Prostate gland (tissue), 2 donors: ENCODE data around the gene TRIL. TPM values are rescaled to one million over a fixed set of nuclear protein-coding genes. Genes with fewer than 3 reads are reported as not detected.
A peak's percentile ranks its signal among the peaks of the same experiment; 100 is the strongest.

Source experiments
- DNase-seq: peaks from one replicate; pipeline ENCODE4 v3.0.0-alpha.2; 2019; ENCODE audit warnings: low spot score
- H3K27ac ChIP-seq, 2 donors: fragments of 200-600 bp; sonication (generic); 2 replicates each; pipeline ENCODE4 v1.5.1; 2017 to 2019
- H3K27me3 ChIP-seq: fragments of 200-600 bp; sonication (generic); replicated peaks from 2 replicates; pipeline ENCODE4 v1.5.1; 2019; ENCODE audit not compliant: insufficient read depth
- H3K36me3 ChIP-seq, 2 donors: fragments of 200-600 bp; sonication (generic); 1 replicate in 1 of 2; 2 replicates in 1 of 2; pipeline versions ENCODE4 v1.5.1 to v1.8.1; 2017 to 2019
- H3K4me1 ChIP-seq: fragments of 200-600 bp; sonication (generic); replicated peaks from 2 replicates; pipeline ENCODE4 v1.5.1; 2019
- H3K4me3 ChIP-seq, 2 donors: fragments of 200-600 bp; sonication (generic); 2 replicates each; pipeline ENCODE4 v1.5.1; 2017 to 2019
- H3K9me3 ChIP-seq: fragments of 200-600 bp; sonication (generic); 2 replicates; pipeline ENCODE4 v1.5.1; 2017
- CTCF ChIP-seq, 4 experiments: fragments of 200-600 bp in 2 of 4; fragments of 450-650 bp in 2 of 4; sonication (generic) in 2 of 4; IDR thresholded peaks; 1 replicate in 3 of 4; 2 replicates in 1 of 4; pipeline ENCODE4 v1.5.1; 2016 to 2019; ENCODE audit warnings: antibody characterized with exemption in 4 of 4, mild to moderate bottlenecking in 2 of 4, moderate library complexity in 2 of 4
- POLR2A ChIP-seq: fragments of 450-650 bp; IDR thresholded peaks from one replicate; pipeline ENCODE4 v1.6.1; 2016; ENCODE audit warnings: antibody characterized with exemption, mild to moderate bottlenecking
- POLR2AphosphoS5 ChIP-seq: sonication (generic); formaldehyde crosslinking; IDR thresholded peaks from one replicate; pipeline ENCODE4 v1.6.1; 2017; ENCODE audit warnings: antibody characterized with exemption
- WGBS: methylation state at CpG from one replicate; pipeline ENCODE4 v1.1.5; 2018; 5-methylcytosine and 5-hydroxymethylcytosine counted together
- intact Hi-C: fragments of 100-400 bp; cut with DNase I; formaldehyde crosslinking; loops from one replicate; pipeline ENCODE4 v1.14.2; 2022
- total RNA-seq, 2 donors: library from RNA; depleted of rRNA; stranded (reverse); fragments of >200 nt; gene quantifications; one replicate each; pipeline ENCODE4 v1.1.0, GENCODE V29; 2016

TRIL gene
- total RNA-seq, 2 donors from 2014 or later, result 3.3 to 3.5 TPM

DNA sequence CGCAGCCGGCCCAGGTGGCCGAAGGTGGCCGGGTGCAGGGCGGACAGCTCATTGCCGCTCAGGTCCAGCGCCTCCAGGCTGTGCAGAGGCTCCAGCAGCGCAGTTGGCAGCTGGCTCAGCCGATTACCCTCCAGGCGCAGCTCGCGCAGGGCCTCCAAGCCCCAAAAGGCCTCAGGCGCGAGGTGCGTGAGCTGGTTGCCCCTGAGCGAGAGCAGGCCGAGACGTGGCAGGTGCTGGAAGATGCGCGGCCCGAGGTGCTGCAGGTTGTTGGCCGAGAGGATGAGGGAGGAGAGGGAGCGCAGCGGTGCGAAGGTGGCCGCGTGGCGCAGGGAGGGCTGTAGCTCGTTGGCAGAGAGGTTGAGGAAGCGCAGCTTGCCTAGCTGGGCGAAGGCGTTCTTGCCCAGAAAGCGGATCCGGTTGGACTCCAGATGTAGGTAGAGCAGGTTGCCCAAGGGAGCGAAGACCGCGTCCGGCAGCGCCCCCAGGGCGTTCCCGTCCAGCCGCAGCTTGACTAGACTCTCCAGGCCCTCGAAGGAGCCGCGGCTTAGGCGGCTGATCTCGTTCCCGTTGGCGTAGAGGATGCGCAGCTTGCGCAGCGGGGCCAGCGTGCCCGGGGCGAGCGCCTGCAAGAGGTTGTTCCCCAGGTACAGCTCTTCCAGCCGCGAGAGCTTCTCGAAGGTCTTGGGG is 923 bp downstream of the TRIL start:
- Histone ChIP-seq H3K27ac (peak overlapping the region; percentile 35 to 39), H3K36me3 (no peaks in the 10 kb centered on the region), H3K9me3 (no peaks in the 10 kb centered on the region), H3K4me1 (no peaks in the 10 kb centered on the region), H3K4me3 (peak overlapping the region; percentile 36 to 48), H3K27me3 (no peaks in the 10 kb centered on the region)
- WGBS, result 6% methylated on average over 58 of the region's 59 CpGs
- intact Hi-C loops, result loop anchor here (2.0 kb wide), 1 partner anchor 146 kb away; no protein-coding TSS in a partner anchor
- TF ChIP-seq CTCF (IDR thresholded peaks at IDR 0.05) (no peak), POLR2AphosphoS5 (no peak), POLR2A (no peak)
- DNase-seq, result peak; percentile 11

GRCh38 chr7:28956608-28957063 is 1.5 kb downstream of the TRIL start:
- peak overlapping the region; percentile 35 to 39 for H3K27ac ChIP-seq
- H3K4me3 ChIP-seq, result peak overlapping the region; percentile 36 to 48
- no peaks in the 10 kb centered on the region for H3K27me3 ChIP-seq
- H3K36me3 ChIP-seq, result no peaks in the 10 kb centered on the region
- H3K9me3 ChIP-seq, result no peaks in the 10 kb centered on the region
- intact Hi-C loops, result loop anchor here (2.0 kb wide), 1 partner anchor 146 kb away; no protein-coding TSS in a partner anchor
- TF ChIP-seq CTCF (IDR thresholded peaks at IDR 0.05) (peak in 3 of 4 experiments; percentile 56 to 74 (median 67)), POLR2AphosphoS5 (peak; percentile 33), POLR2A (no peak)
- WGBS, result 1% methylated on average over 35 of the region's 39 CpGs
- peak; percentile 68 for DNase-seq
- no peaks in the 10 kb centered on the region for H3K4me1 ChIP-seq

DNA sequence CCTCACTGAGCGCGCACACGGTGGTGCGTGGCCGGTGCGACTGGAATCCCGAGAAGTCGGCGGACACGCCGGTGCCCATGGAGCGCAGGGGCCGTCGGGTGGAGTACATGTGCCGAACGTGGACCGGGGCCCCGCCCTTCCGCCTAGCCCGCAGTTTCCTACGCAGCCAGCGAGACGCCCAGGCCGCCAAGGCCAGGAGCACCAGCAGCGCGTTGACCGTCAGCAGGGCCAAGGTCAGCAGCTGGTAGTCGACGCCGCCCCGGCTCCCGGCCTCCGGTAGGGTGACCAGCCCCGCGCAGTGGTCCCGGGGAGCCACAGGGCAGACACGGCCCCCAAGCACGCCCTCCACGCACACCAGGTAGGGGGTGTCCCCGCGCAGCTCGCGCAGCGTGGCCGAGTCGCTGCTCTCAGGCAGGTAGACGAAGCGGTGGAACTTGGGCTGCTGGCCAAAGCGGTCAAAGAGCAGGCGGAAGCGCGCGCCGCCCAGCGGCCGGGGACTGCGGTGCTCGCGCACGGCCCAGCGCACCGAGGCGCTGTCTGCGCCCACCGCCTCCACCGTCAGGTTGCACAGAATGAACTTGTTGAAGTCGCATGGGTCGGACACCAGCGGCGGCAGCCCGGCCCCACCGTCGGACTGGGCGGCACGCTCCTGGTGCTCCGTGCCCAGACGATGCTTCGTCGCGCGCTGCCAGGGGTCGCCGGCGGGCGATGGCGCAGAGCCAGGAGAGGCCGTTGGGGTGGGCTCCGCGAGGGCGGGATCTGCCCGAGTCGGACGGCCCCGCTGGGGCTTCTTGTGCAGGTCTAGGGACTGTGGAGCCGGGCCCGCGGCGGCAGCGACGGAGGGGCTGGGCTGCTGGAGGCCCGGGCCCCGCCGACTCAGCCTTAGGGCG is 2.2 kb downstream of the TRIL start:
- DNase-seq, result peak; percentile 76
- H3K4me3 ChIP-seq, result peak overlapping the region; percentile 36 to 48
- H3K27me3 ChIP-seq, result no peaks in the 10 kb centered on the region
- 5% methylated on average over 75 of the region's 104 CpGs for WGBS
- H3K4me1 ChIP-seq, result no peaks in the 10 kb centered on the region
- H3K27ac ChIP-seq, result peak overlapping the region in 1 of 2 donors; percentile 39
- intact Hi-C loops, result loop anchor here (2.0 kb wide), 1 partner anchor 147 kb away; no protein-coding TSS in a partner anchor
- peak; percentile 46 to 79 (median 64) for TF ChIP-seq CTCF (IDR thresholded peaks at IDR 0.05)
- no peak for TF ChIP-seq POLR2AphosphoS5
- H3K36me3 ChIP-seq, result no peaks in the 10 kb centered on the region
- no peaks in the 10 kb centered on the region for H3K9me3 ChIP-seq

DNA sequence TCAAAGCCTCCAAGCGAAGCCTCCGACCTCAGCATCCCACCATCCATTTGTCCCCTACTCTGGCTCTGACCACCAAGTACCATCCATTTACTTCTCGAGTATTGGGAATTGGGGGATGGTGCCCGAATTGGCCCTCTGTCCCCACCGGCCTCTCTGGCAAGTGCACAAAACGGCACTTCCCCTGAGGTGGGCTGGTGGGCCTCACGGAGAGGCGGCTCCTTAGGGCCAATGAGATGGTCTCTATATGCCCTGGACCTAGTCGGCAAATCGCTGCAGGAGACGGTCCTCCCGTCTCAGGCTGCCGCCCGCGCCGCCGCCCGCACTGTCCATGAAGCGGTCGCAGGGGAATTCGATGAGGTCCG is 2.8 kb downstream of the TRIL start:
- no peaks in the 10 kb centered on the region for H3K4me1 ChIP-seq

More for the DNA sequence above, 2.8 kb downstream of the TRIL start:
- intact Hi-C loops, result no loop called here
- 60% methylated on average over 22 of the region's 22 CpGs for WGBS
- no peak overlapping the region for H3K27ac ChIP-seq
- H3K4me3 ChIP-seq, result peak overlapping the region in 1 of 2 donors; percentile 48
- TF ChIP-seq POLR2A (no peak), POLR2AphosphoS5 (no peak), CTCF (IDR thresholded peaks at IDR 0.05) (no peak)
- H3K36me3 ChIP-seq, result no peaks in the 10 kb centered on the region
- DNase-seq, result no peak
- H3K27me3 ChIP-seq, result no peaks in the 10 kb centered on the region
- no peaks in the 10 kb centered on the region for H3K9me3 ChIP-seq
